Upper lobe of left lung (tissue), 6 donors: ENCODE results near the gene CHPF2. TPM values are rescaled to one million over a fixed set of nuclear protein-coding genes. Genes with fewer than 3 reads are reported as not detected.

Experiments used
- ATAC-seq, 2 donors: fragments of 200-7000 bp; cut with Tn5 transposase; one replicate each; pipeline ENCODE4 v1.9.1; 2022; ENCODE audit warnings: mild to moderate bottlenecking in 2 of 2, moderate library complexity in 2 of 2; ENCODE audit not compliant: low FRiP score in 2 of 2
- DNase-seq, 2 donors: peaks; one replicate each; pipeline ENCODE4 v3.0.0-alpha.2; 2019 to 2020
- H3K27ac ChIP-seq, 4 donors: fragments of 200-600 bp; sonication (generic); one replicate each; pipeline ENCODE4 v1.5.1; 2016 to 2019
- H3K27me3 ChIP-seq, 4 donors: fragments of 200-600 bp; sonication (generic); one replicate each; pipeline ENCODE4 v1.5.1; 2017 to 2019
- H3K36me3 ChIP-seq, 4 donors: fragments of 200-600 bp; sonication (generic); one replicate each; pipeline ENCODE4 v1.5.1; 2016 to 2019
- H3K4me1 ChIP-seq, 4 donors: fragments of 200-600 bp; sonication (generic); one replicate each; pipeline ENCODE4 v1.5.1; 2018 to 2019
- H3K4me3 ChIP-seq, 4 donors: fragments of 200-600 bp; sonication (generic); one replicate each; pipeline ENCODE4 v1.5.1; 2017 to 2019; ENCODE audit warnings: mild to moderate bottlenecking in 2 of 4, moderate library complexity in 1 of 4
- H3K9me3 ChIP-seq, 4 donors: fragments of 200-600 bp; sonication (generic); one replicate each; pipeline ENCODE4 v1.5.1; 2018 to 2019
- CTCF ChIP-seq, 6 experiments: fragments of 450-650 bp in 4 of 6; fragments of 200-600 bp in 2 of 6; sonication (generic) in 2 of 6; IDR thresholded peaks; one replicate each; pipeline ENCODE4 v1.5.1; 2016 to 2019; ENCODE audit warnings: antibody characterized with exemption in 6 of 6
- EP300 ChIP-seq, 4 donors: sonication (generic); formaldehyde crosslinking; IDR thresholded peaks; one replicate each; pipeline ENCODE4 v1.5.1; 2017; ENCODE audit warnings: antibody characterized with exemption in 4 of 4, control low read depth in 2 of 4
- POLR2A ChIP-seq, 4 donors: fragments of 450-650 bp; IDR thresholded peaks; one replicate each; pipeline ENCODE4 v1.5.1; 2016 to 2017; ENCODE audit warnings: antibody characterized with exemption in 4 of 4, mild to moderate bottlenecking in 2 of 4
- POLR2AphosphoS5 ChIP-seq, 2 donors: sonication (generic); formaldehyde crosslinking; IDR thresholded peaks; one replicate each; pipeline ENCODE4 v1.5.1; 2017; ENCODE audit warnings: antibody characterized with exemption in 2 of 2
- WGBS, 2 donors: methylation state at CpG; one replicate each; pipeline ENCODE4 v1.1.5; 2017 to 2018; 5-methylcytosine and 5-hydroxymethylcytosine counted together
- total RNA-seq, 6 donors: library from RNA; depleted of rRNA in 4 of 6; stranded (reverse); fragments of >200 nt in 4 of 6; gene quantifications; one replicate each; pipeline versions ENCODE4 v1.1.0 to v1.2.1, GENCODE V29; 2016 to 2021
- donor health status: DM: no; HTN: no; CAD: no; lungs with moderate emphysema.
- donor health status: DM: no; HTN: yes; CAD: no; lungs with severe emphysema.

The CHPF2 gene
- total RNA-seq, 6 donors from 2014 or later, result 34.4 to 69.1 (median 47.4) TPM

- Histone ChIP-seq H3K27me3 (no peaks in the 10 kb centered on the region), H3K36me3 (no peaks in the 10 kb centered on the region), H3K27ac (no peak overlapping the region), H3K9me3 (no peaks in the 10 kb centered on the region), H3K4me1 (no peaks in the 10 kb centered on the region), H3K4me3 (no peak overlapping the region)
- TF ChIP-seq POLR2AphosphoS5 (IDR thresholded peaks at IDR 0.05) (no peak), CTCF (IDR thresholded peaks at IDR 0.05) (no peak), POLR2A (IDR thresholded peaks at IDR 0.05) (no peak), EP300 (IDR thresholded peaks at IDR 0.05) (no peak)
- no peak for ATAC-seq
- WGBS, 2 donors, result 88 to 95% methylated on average over 7 to 9 of the region's 9 CpGs
- DNase-seq, result no peak
Measured at GRCh38 chr7:151265351-151265931, 33.2 kb downstream of the CHPF2 start.

- DNase-seq (peak in 1 of 2 donors; percentile 32), ATAC-seq (no peak)
- Histone ChIP-seq H3K4me3 (no peak overlapping the region), H3K36me3 (no peaks in the 10 kb centered on the region), H3K27ac (no peak overlapping the region), H3K4me1 (peaks cover 18 to 28% (median 21%) of the 10 kb centered on the region in 4 donors), H3K27me3 (no peaks in the 10 kb centered on the region), H3K9me3 (no peaks in the 10 kb centered on the region)
- TF ChIP-seq EP300 (IDR thresholded peaks at IDR 0.05), result no peak
- TF ChIP-seq POLR2A (IDR thresholded peaks at IDR 0.05), result no peak
- no peak for TF ChIP-seq CTCF (IDR thresholded peaks at IDR 0.05)
- TF ChIP-seq POLR2AphosphoS5 (IDR thresholded peaks at IDR 0.05), result no peak
- 91 to 100% methylated on average over 4 to 10 of the region's 10 CpGs for WGBS, 2 donors
Measured at GRCh38 chr7:151269511-151269910, 37.2 kb downstream of the CHPF2 start.

- 26 to 31% methylated on average over 7 of the region's 7 CpGs for WGBS, 2 donors
- TF ChIP-seq POLR2A (IDR thresholded peaks at IDR 0.05), result peak in 1 of 4 donors; percentile 22
- peak; percentile 49 to 89 for TF ChIP-seq POLR2AphosphoS5 (IDR thresholded peaks at IDR 0.05)
- peak in 1 of 4 donors; percentile 94 for TF ChIP-seq EP300 (IDR thresholded peaks at IDR 0.05)
- peak in 1 of 6 experiments; percentile 9 for TF ChIP-seq CTCF (IDR thresholded peaks at IDR 0.05)
- ATAC-seq (peak; percentile 64 to 80), DNase-seq (peak in 1 of 2 donors; percentile 80)
- H3K4me3 ChIP-seq, result no peak overlapping the region
- no peaks in the 10 kb centered on the region for H3K9me3 ChIP-seq
- H3K4me1 ChIP-seq, result peaks cover 27 to 39% (median 37%) of the 10 kb centered on the region in 4 donors
- H3K27ac ChIP-seq, result peak overlapping the region; percentile 62 to 80 (median 73)
- no peaks in the 10 kb centered on the region for H3K27me3 ChIP-seq
- no peaks in the 10 kb centered on the region for H3K36me3 ChIP-seq
Measured at GRCh38 chr7:151271699-151272355, 39.5 kb downstream of the CHPF2 start.

- H3K27ac ChIP-seq, result peak overlapping the region; percentile 45 to 80 (median 73)
- no peaks in the 10 kb centered on the region for H3K9me3 ChIP-seq
- no peaks in the 10 kb centered on the region for H3K36me3 ChIP-seq
- DNase-seq, result no peak
- TF ChIP-seq EP300 (IDR thresholded peaks at IDR 0.05) (no peak), POLR2A (IDR thresholded peaks at IDR 0.05) (no peak), POLR2AphosphoS5 (IDR thresholded peaks at IDR 0.05) (no peak), CTCF (IDR thresholded peaks at IDR 0.05) (no peak)
- peak in 1 of 2 donors; percentile 5 for ATAC-seq
- 66 to 78% methylated on average over 10 of the region's 10 CpGs for WGBS, 2 donors
- H3K4me1 ChIP-seq, result peaks cover 29 to 43% (median 41%) of the 10 kb centered on the region in 4 donors
- no peaks in the 10 kb centered on the region for H3K27me3 ChIP-seq
- no peak overlapping the region for H3K4me3 ChIP-seq
Measured at GRCh38 chr7:151272405-151272804, 40.1 kb downstream of the CHPF2 start.
